Limb (tissue), 2 donors: Measurements from ENCODE around the gene KRT6C.
"Not testable (repeated sequence)": the region's sequence is repeated elsewhere in the genome, so short reads cannot be mapped to it uniquely, and the experiment has no call there.

ENCODE experiments used
- DNase-seq, 2 donors: peaks; one replicate each; pipeline ENCODE4 v3.0.0-alpha.2; 2016; ENCODE audit errors: extremely low spot score in 2 of 2

KRT6C gene

DNA sequence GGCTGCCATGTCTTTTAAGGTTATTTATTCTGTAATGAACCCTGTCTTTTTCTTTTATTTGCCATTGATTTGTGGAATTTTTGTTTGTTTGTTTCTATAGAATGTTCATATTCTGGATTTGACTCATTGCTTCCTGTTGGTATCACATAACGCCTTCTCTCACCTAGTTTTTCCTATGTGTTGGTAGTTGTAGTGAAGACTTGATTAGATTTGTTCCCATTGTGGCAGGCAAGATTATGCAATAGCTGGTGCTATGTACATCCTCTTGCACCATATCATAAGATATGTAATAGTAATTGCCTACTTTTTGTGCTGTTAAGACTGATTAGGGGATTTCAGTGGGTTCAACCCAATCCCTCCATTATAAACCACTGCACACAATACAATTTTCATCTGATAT lies 17.8 kb downstream of the KRT6C start:
- no peak for DNase-seq

GRCh38 chr12:52454411-52455201 lies 19.0 kb downstream of the KRT6C start:
- DNase-seq: no peak

DNA sequence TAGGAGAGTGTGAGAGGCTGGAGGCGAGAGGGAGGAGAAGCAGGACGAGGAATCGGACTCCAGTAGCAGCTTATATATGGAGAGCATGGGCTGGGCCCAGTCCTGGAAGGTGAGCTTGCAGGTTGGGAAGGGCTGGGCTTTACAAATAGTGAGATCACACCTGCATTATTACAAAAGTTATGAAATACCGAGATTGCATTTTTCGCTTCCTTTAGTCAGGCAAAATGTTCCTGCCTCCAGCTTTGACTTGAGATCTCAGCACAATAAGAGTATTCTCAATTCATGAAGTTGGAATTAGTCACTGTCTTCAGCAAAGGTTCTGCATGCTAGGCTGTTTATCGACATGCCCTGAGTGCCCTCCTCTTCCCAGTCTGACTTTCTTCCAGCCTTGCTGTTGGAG lies 21.5 kb downstream of the KRT6C start, which contains the start of gene KRT6B:
TSS of gene KRT6B (minus strand) at position 46 of the 400 bp plus-strand sequence. CDS start 68 bp downstream, outside the sequence.
- DNase-seq: no peak

GRCh38 chr12:52448228-52448627 lies 25.4 kb downstream of the KRT6C start:
- no peak for DNase-seq

DNA sequence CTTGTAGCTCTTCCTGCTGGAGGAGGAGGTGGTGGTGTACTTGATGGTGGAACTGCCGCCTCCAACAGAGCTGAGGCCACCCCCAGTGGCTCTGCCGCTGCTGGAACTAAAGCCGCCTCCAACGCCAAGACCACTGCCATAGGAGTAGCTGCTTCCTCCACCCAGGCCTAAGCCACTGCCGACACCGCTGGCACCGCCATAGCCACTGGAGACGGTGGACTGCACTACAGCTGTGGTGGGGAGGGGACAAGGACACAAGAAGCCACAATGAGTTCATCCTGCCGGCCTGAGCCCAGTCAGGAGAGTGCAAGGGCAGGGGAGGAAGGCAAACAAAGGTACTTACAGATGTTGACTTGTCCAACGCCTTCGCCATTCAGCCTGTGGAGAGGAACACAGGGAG lies 26.4 kb downstream of the KRT6C start:
- not testable (repeated sequence) for DNase-seq

GRCh38 chr12:52446367-52447045 lies 27.1 kb downstream of the KRT6C start:
- DNase-seq: no peak

- no peak for DNase-seq
These were observed 27.7 kb downstream of the KRT6C start for GRCh38 chr12:52445876-52446275.

GRCh38 chr12:52444647-52445595 lies 28.7 kb downstream of the KRT6C start:
- no peak for DNase-seq

DNA sequence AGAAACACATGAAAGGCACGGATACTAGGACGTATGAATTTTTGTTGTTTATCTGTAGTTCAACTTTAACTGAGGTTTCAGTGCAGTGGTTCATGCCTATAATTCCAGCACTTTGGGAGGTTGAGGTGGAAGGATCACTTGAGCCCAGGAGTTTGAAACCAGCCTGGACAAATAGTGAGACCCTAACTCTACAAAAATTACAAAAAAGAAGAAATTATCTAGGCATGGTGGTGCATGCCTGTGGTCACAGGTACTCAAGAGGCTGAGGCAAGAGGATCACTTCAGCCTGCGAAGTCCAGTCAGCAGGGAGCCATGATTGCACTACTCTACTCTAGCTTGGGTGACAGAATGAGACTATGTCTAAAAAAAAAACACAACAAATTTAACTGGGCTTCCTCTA lies 29.6 kb downstream of the KRT6C start:
- no peak for DNase-seq

- DNase-seq: no peak
These were observed 31.0 kb downstream of the KRT6C start for GRCh38 chr12:52442600-52443061.

- no peak for DNase-seq
These were observed 32.2 kb downstream of the KRT6C start for GRCh38 chr12:52441320-52441911.

- no peak for DNase-seq
These were observed 32.7 kb downstream of the KRT6C start for GRCh38 chr12:52440821-52441319.

GRCh38 chr12:52439845-52440244 lies 33.8 kb downstream of the KRT6C start:
- no peak for DNase-seq

DNA sequence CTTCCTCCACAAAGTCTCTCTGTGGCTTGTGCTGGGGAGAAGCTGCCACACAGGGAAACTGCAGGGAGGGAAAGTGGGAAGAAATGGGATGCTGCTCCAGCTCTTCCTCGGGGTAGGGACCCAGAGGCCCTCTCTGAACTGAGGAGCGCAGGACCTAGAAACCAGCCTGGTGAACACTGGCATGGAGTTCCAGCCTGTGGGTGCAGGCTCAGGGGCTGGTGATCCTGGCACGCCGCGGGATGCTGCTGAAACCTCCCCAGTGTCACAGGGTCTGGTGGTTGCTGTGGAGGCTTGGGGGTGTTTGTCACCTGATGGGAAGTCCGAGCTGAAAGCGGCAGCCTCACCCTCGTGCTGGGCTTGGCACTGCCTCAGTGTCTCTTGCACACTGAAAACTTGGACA lies 34.2 kb downstream of the KRT6C start:
- DNase-seq: no peak

DNA sequence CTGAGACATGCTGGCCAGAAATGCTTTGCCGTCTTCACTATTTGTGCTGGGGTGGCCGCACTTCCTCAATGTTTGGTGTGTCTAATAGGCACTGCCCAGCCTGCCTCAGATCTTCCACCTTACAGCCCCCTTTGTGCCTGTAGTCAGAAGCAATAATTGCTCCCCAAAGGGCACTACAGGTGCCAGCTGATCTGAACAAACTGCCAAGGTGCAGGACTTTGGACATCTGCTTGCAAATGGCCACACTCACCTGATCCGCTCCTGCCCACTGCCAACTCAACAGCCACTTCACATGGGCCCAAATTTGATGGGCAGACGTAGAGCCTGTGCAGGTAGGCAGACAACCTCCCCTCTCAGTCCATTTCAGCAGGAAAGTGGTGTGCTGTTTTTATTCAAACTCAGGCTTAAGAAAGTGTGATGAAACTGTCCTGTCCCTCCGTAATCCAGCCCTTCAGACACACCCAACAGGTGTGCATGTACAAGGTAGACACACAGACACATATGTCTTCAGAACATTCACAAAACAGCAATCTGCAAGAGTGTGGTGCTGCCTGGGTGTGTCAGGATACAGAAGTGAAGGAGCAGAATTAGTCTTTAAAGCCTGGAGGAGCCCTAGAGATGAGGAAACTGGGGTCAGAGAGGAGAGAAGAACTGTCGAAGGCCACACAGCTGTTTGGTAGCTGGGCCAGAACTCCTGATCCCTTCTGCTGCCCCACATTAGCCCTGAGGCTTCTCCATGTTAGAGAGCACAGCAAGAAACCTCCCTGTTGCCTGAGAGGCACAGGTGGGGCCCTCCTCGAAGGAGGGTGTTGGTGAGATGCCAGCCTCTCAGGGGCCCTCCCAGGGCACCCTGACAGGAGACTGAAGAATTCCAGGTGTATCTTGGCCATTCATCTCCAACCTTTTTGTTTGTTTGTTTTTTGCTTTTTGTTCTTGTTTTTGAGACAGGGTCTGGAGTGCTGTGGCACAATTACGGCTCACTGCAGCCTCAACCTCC lies 35.0 kb downstream of the KRT6C start:
- DNase-seq: no peak

GRCh38 chr12:52437508-52437907 lies 36.1 kb downstream of the KRT6C start:
- DNase-seq: no peak

GRCh38 chr12:52436828-52437474 lies 36.7 kb downstream of the KRT6C start:
- no peak for DNase-seq

GRCh38 chr12:52436000-52436827 lies 37.4 kb downstream of the KRT6C start:
- no peak for DNase-seq

GRCh38 chr12:52435659-52435999 lies 38.0 kb downstream of the KRT6C start:
- DNase-seq: no peak
